Heart right ventricle (tissue), 16 donors: ENCODE measurements around the gene MUSTN1. TPM values are rescaled to one million over a fixed set of nuclear protein-coding genes. Genes with fewer than 3 reads are reported as not detected.

Experiments used
- ATAC-seq, 8 donors: fragments of 200-7000 bp; cut with Tn5 transposase; one replicate each; pipeline ENCODE4 v1.9.1; 2020; ENCODE audit warnings: mild to moderate bottlenecking in 8 of 8, moderate library complexity in 8 of 8, moderate number of reproducible peaks in 1 of 8
- DNase-seq, 2 donors: peaks; one replicate each; pipeline ENCODE4 v3.0.0-alpha.2; 2020
- H3K27ac ChIP-seq, 10 donors: fragments of 200-600 bp; sonication (generic) in 2 of 10; one replicate each; pipeline versions ENCODE4 v1.5.0 to v1.8.0; 2020 to 2022; ENCODE audit warnings: mild to moderate bottlenecking in 3 of 10
- H3K27me3 ChIP-seq, 7 donors: fragments of 200-600 bp; one replicate each; pipeline ENCODE4 v1.8.0; 2021 to 2022; ENCODE audit warnings: mild to moderate bottlenecking in 2 of 7
- H3K36me3 ChIP-seq, 9 donors: fragments of 200-600 bp; sonication (generic) in 1 of 9; one replicate each; pipeline versions ENCODE4 v1.5.0 to v1.8.0; 2020 to 2022; ENCODE audit warnings: mild to moderate bottlenecking in 2 of 9
- H3K4me1 ChIP-seq, 9 donors: fragments of 200-600 bp; sonication (generic) in 1 of 9; one replicate each; pipeline versions ENCODE4 v1.5.0 to v1.8.0; 2020 to 2022; ENCODE audit warnings: mild to moderate bottlenecking in 4 of 9
- H3K4me3 ChIP-seq, 10 donors: fragments of 200-600 bp; sonication (generic) in 2 of 10; one replicate each; pipeline versions ENCODE4 v1.5.0 to v1.8.0; 2020 to 2022; ENCODE audit warnings: mild to moderate bottlenecking in 7 of 10, moderate library complexity in 2 of 10
- H3K9me3 ChIP-seq, 11 donors: fragments of 200-600 bp in 10 of 11; sonication (generic) in 2 of 11; one replicate each; pipeline versions ENCODE4 v1.5.0 to v1.8.0; 2013 to 2022; ENCODE audit warnings: mild to moderate bottlenecking in 2 of 11, control low read depth in 1 of 11, moderate library complexity in 1 of 11
- CTCF ChIP-seq, 9 donors: fragments of 200-600 bp; sonication (generic) in 2 of 9; IDR thresholded peaks; one replicate each; pipeline versions ENCODE4 v1.5.0 to v1.8.0; 2021 to 2022; ENCODE audit warnings: antibody characterized with exemption in 9 of 9, mild to moderate bottlenecking in 5 of 9, moderate library complexity in 1 of 9
- WGBS, 2 donors: extraction: QIAGEN DNeasy Blood & Tissue Kit; methylation state at CpG; one replicate each; pipeline ENCODE4 v1.1.7; 2013; ENCODE audit warnings: inconsistent platforms in 1 of 2; 5-methylcytosine and 5-hydroxymethylcytosine counted together
- intact Hi-C, 10 donors: fragments of 100-400 bp; cut with DNase I; formaldehyde crosslinking; loops; one replicate each; pipeline versions ENCODE4 v1.11.1 to v1.14.2; 2022
- long read RNA-seq, 3 donors: library from polyadenylated mRNA; unstranded; transcript quantifications; one replicate each; pipeline ENCODE4 v2.0.0, GENCODE V29; 2020 to 2021
- polyA plus RNA-seq, 2 donors: library from polyadenylated mRNA; stranded (reverse); fragments of 200-250 nt; gene quantifications; one replicate each; pipeline ENCODE4 v1.2.3, GENCODE V29; 2013
- total RNA-seq, 10 donors: library from RNA; stranded (reverse); fragmentation: NEBNext Ultra II Directional in 3 of 10; extraction: Animal tissue kit (Norgen Biotek cat#: 25700) in 3 of 10; gene quantifications; one replicate each; pipeline versions ENCODE4 v1.2.1 to v1.2.4, GENCODE V29; 2021 to 2023
- donor health status: Arrhythmogenic right ventricular cardiomyopathy.
- donor health status: ischemic (EF 13 %, LVEDD 7.1; RV severe dilation, severe dysfunction).
- donor health status: healthy with polysubstance abuse.
- donor health status: DM: no; HTN: yes; CAD: no.
- donor health status: DM: no; HTN: no; CAD: no.
- donor health status: ischemic (EF 25% LVEDD 6.9; RV normal size, moderate dysfunction).
- donor health status: ischemic (EF 25% LVEDD 5.7; RV mildly dilated, moderate dysfunction).
- donor health status: healthy.
- donor health status: DM: yes; HTN: yes; CAD: no.
- donor health status: Ischemic cardiomyopathy.
- donor health status: ischemic (EF 35%, LVEDD 5.7; RV mildly dilated, moderate dysfunction).
- donor health status: nonischemic (EF 11% LVEDD 7.7; RV severe dilation, severe dysfunction).
- donor health status: DM: yes; HTN: yes; CAD: no.
- donor health status: PGD.
- donor health status: ischemic (EF 29% LVEDD 5.4; RV normal size, mild dysfunction).
- donor health status: nonischemic (EF 23%, LVEDD 6.1; RV moderate dilation, normal function).

MUSTN1 gene
- total RNA-seq (10 to 100 TPM; 13.0 to 91.1 (median 37.5) TPM), polyA plus RNA-seq (100 to 1,000 TPM in 1 of 2 donors, 10 to 100 TPM in 1; 59.6 to 182 TPM)
- long read RNA-seq, donor 1, partial matches to known transcripts = 0 of 2 reads
- long read RNA-seq, donor 1, other reads (novel, unspliced or antisense) = 0 of 2 reads
- long read RNA-seq, donor 2, transcript MUSTN1-201 (3 exons, 721 nt) = major isoform, 21 of 25 reads
- long read RNA-seq, donor 2, partial matches to known transcripts = 3 of 25 reads
- long read RNA-seq, donor 2, other reads (novel, unspliced or antisense) = 0 of 25 reads
- long read RNA-seq, donor 3, partial matches to known transcripts = 0 of 1 reads
- long read RNA-seq, donor 3, other reads (novel, unspliced or antisense) = 0 of 1 reads

- H3K27ac ChIP-seq = peak within 1 kb of the TSS; percentile 5 to 89 (median 70)
- peak within 1 kb of the TSS in 9 of 10 donors; percentile 16 to 49 (median 28) for H3K4me3 ChIP-seq
- DNase-seq = peak; percentile 28 to 34
- TF ChIP-seq CTCF (IDR thresholded peaks at IDR 0.05) = no peak
- H3K27me3 ChIP-seq = no peaks in the 10 kb centered on the region
- no peaks in the 10 kb centered on the region for H3K9me3 ChIP-seq
- H3K36me3 ChIP-seq = peaks cover 0 to 36% (median 0%) of the 10 kb centered on the region in 9 donors
- intact Hi-C loops = loop anchor here in 2 of 10 donors (5.0 kb wide), 2 partner anchors 63 to 237 kb away; partner anchors contain the start of gene NEK4 (in 1 of the 2)
- WGBS, 2 donors = 35% methylated on average over 11 of the region's 11 CpGs
- peaks cover 15 to 64% (median 44%) of the 10 kb centered on the region in 9 donors for H3K4me1 ChIP-seq
- ATAC-seq = peak; percentile 18 to 66 (median 48)
These were observed at the start of gene MUSTN1 for GRCh38 chr3:52834871-52835501. Gene MUSTN1 (minus strand): TSS chr3:52835019. CDS start chr3:52834948, 71 bp downstream.

GRCh38 chr3:52882377-52882776 lies 47.6 kb upstream of the MUSTN1 start:
- Histone ChIP-seq H3K27me3 (no peaks in the 10 kb centered on the region), H3K4me1 (peaks cover 0 to 22% (median 10%) of the 10 kb centered on the region in 9 donors), H3K36me3 (peaks cover 0 to 26% (median 0%) of the 10 kb centered on the region in 9 donors), H3K27ac (no peak overlapping the region), H3K4me3 (no peak overlapping the region), H3K9me3 (no peaks in the 10 kb centered on the region)
- WGBS, 2 donors = 91 to 93% methylated on average over 4 of the region's 4 CpGs
- intact Hi-C loops = loop anchor here in 1 of 10 donors (10.0 kb wide), 1 partner anchor 118 kb away; no protein-coding TSS in a partner anchor
- ATAC-seq (no peak), DNase-seq (no peak)
- TF ChIP-seq CTCF (IDR thresholded peaks at IDR 0.05) = no peak

- Histone ChIP-seq H3K4me3 (no peak overlapping the region), H3K9me3 (no peaks in the 10 kb centered on the region), H3K36me3 (peaks cover 0 to 26% (median 0%) of the 10 kb centered on the region in 9 donors), H3K27ac (no peak overlapping the region), H3K27me3 (no peaks in the 10 kb centered on the region), H3K4me1 (peaks cover 0 to 19% (median 10%) of the 10 kb centered on the region in 9 donors)
- intact Hi-C loops = loop anchor here in 1 of 10 donors (10.0 kb wide), 1 partner anchor 117 kb away; no protein-coding TSS in a partner anchor
- TF ChIP-seq CTCF (IDR thresholded peaks at IDR 0.05) = no peak
- WGBS, 2 donors = 77 to 81% methylated on average over 4 of the region's 4 CpGs
- DNase-seq = no peak
- no peak for ATAC-seq
These were observed 47.1 kb upstream of the MUSTN1 start for GRCh38 chr3:52881871-52882270.

- H3K4me3 ChIP-seq = no peak overlapping the region
- no peak for TF ChIP-seq CTCF (IDR thresholded peaks at IDR 0.05)
- H3K27ac ChIP-seq = no peak overlapping the region
- DNase-seq = no peak
- ATAC-seq = no peak
- 86 to 90% methylated on average over 3 of the region's 3 CpGs for WGBS, 2 donors
- no peaks in the 10 kb centered on the region for H3K27me3 ChIP-seq
- intact Hi-C loops = loop anchor here in 1 of 10 donors (10.0 kb wide), 1 partner anchor 116 kb away; no protein-coding TSS in a partner anchor
- peaks cover 0 to 5% (median 1%) of the 10 kb centered on the region in 9 donors for H3K4me1 ChIP-seq
- peaks cover 0 to 21% (median 0%) of the 10 kb centered on the region in 9 donors for H3K36me3 ChIP-seq
- H3K9me3 ChIP-seq = no peaks in the 10 kb centered on the region
These were observed 45.7 kb upstream of the MUSTN1 start for GRCh38 chr3:52880474-52880873.
